HG03378 (cell line): Measurements from ENCODE around the gene PNPLA7.

Source experiments
- ATAC-seq: cut with Tn5 transposase; IDR thresholded peaks from one replicate; pipeline ENCODE4 v1.9.1; 2021; ENCODE audit warnings: mild to moderate bottlenecking, moderate library complexity; ENCODE audit not compliant: unreplicated experiment

PNPLA7 gene

GRCh38 chr9:137497921-137498719, 52.1 kb downstream of the PNPLA7 start:
- ATAC-seq = no peak

DNA sequence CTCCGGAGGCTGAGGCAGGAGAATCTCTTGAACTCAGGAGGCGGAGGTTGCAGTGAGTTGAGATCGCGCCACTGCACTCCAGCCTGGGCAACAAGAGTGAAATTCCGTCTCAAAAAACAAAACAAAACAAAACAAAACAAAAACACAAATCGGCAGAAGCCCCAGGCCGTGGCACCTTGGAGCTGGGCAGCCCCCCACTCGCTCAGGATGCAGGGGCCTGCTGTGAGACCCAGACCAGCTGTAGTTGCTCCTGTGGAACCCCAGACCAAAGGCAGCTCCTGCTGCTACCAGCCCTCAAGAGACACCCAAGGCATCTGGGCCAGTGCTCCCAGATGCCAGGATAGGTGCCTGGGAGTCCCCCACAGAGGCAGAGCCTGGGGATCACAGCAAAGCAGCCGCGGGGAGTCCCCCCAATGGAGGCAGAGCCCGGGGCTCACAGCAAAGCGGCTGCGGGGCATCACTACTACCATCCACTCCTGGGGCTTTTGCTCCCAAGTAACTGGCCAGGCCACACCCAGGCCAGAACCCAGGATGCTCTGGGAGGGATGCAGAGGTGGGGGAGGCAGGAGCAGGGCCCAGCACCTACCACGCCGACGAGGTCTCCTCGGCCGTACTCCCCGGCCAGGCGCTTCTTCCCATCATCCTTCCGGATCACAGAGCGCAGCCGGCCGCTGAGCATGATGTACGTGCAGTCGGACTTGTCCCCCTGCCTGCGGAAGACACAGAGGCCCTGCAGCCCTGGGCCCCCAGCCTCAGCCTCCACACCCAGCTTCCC, 53.4 kb downstream of the PNPLA7 start:
- ATAC-seq = no peak

- no peak for ATAC-seq
Measured at GRCh38 chr9:137494550-137495351, 55.5 kb downstream of the PNPLA7 start.

DNA sequence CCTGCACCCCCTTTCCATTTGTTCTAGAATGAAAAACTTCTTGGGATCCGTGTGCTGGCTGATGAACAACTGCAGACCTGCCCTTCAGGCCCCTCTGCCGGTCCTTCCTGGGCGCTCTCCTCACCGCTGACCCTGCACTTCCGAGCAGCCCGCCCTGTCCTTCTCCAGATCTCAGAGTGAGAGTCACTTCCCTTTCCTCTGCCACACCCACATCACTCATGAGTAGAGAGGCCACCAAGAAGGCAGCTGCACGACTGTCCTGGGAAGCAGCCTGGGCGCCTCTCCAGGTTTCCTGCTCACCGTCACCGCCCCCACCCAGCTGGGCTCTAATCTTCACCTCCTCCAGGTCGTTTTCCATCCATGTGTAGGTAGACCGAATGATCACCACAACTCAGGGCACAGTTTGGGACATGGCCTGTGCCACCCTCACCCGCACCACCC, 56.1 kb downstream of the PNPLA7 start:
- ATAC-seq = no peak

DNA sequence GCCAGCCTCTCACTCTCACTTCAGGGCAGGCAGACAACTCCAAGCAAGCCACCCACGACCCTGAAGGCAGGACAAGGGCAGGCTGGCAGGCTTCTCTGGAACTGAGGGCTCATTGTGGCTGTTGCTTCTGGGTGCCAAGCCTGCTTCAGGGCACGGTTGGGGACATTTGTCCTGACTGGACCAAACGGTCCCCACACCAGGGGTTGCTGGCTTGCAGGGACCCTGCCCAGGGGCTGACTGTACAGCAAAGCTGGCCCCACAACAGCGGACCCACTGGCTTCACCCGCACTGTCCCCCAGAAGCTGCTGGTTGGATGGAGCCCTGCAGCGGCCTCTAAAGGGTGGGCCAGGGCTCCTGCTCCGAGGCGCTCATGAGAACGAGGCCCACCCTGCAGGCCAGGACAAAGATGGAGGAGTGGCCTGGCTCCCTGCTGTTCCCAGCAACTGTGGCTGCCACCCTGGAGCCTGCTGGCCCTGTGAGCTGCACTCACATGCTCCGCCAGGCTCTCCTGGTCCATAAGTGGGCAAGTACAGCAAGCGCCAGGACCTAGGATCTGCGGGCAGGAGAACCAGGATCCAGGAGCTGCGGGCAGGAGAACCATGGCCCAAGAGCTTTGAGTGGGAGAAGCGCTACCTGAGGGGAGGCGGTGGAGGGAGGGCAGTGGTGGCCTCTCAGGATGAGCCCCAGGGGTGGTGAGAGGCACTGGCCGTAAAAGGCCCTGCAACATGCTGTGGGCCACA, 56.7 kb downstream of the PNPLA7 start:
- no peak for ATAC-seq

GRCh38 chr9:137492464-137493363, 57.5 kb downstream of the PNPLA7 start:
- no peak for ATAC-seq

DNA sequence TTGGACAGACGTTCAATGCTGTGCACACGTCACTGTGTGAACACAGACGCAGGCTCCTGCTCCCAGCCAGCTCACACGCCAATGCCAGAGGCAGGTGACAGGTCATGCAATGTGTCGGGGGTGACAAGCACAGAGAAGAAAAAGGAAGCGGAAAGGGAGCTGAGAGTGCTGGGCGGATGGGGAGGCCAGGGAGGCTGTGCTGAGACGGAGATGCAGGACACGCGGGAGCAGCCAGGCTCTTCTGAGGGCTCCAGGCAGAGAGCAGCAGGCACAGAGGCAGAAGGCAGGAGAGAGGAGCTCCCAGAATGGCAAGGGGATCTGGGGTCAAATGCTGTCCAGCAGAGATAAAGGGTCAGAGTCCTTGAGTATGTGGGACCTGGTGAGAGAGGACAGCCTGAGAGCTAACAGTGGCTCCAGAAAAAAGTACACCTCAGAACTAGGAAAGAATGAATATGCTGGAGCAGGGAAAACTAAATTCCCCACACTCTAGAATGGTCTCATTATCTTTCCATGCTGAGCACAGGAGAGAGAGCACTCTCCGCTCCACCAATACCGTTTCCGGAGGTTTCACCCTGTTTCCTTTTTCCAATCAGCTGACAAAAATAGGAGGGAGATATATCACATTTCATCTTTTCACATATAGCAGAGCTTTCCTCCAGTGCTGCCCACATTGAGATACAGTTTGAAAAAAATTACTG, 58.3 kb downstream of the PNPLA7 start:
- no peak for ATAC-seq

DNA sequence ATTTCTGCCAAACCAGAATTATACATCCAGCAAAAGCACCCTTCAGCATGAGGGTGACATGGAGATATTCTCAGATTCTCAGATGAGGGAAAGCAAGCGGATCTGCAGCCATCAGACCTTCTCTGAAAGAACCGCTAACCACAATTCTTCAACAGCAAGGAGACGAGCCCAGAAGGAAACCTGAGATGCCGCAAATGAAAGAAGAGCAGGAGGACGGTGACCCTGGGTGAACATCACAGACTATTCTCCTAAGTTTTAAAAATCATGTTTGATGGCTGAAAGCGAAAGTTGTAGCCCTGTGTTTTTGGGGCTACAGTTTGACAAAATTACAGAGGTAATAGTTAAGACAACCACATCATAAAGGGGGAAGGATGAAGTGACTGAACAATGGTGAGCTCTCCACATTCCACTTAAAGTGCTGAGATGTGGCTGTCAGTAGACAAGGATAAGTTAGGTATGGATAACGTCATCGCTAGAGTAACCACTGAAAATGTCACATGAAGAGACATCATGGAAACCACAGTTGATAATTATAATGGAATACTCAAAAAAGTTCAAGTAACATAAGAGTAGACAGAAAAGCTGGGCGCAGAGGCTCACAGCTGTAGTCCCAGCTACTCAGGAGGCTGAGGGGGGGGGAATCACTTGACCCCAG, 59.5 kb downstream of the PNPLA7 start:
- ATAC-seq = no peak

DNA sequence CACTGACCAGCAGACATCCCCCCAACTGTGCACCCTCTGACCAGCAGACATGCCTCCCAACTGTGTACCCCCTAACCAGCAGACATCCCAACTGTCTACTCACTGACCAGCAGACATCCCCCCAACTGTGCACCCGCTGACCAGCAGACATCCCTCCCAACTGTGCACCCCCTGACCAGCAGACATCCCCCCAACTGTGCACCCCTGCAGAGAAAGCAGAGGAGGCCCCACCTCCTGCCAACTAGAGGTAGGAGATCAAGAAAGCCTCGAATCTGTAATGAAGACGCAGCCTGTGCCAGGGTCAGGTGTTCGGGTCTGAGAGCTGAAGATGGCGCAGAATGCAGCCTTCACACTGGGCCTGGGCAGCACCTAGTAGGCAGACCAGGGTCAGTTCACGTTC, 61.3 kb downstream of the PNPLA7 start:
- no peak for ATAC-seq

- no peak for ATAC-seq
Measured at GRCh38 chr9:137488327-137488653, 61.9 kb downstream of the PNPLA7 start.

DNA sequence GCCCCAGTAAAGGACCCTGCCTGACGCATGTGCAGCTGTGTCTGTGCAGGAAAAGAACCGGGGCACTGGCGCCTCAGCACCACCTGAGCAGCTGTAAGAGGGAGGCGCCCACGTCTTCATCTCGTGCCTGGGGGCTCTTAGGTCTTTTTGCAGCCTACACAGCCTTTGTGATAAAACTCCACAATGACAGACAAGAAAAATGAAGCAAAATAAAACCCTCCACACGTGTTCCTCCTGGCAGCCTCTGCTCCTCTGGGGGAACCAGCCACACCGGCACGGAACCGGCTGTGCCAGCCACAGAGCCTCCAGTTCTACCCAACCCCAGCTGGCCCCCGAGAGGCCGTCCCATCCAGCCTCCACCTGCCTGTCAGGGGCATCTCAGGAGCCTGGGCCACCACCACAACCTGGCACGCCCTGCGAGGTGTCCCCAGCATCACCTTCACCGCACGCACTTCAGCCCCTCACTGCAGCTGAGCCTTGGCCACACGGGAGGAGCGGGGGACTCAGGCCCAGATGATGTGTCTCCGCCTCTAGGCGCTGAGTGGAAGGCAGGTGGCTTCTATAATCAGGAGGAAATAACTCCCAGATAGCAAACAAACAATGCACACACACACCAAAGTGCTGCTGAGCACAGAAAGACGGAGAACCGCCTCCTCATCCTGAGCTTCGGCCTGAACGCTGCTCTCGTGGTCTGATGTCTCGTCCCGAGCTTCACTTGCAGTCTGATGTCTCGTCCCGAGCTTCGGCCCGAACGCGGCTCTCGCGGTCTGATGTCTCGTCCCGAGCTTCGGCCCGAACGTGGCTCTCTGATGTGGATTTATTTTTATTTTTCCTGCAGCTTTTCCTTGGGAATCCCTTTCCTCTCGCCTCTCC, 62.5 kb downstream of the PNPLA7 start:
- ATAC-seq = no peak

- ATAC-seq = no peak
Measured at GRCh38 chr9:137486545-137487453, 63.4 kb downstream of the PNPLA7 start.

- ATAC-seq = no peak
Measured at GRCh38 chr9:137486141-137486490, 64.1 kb downstream of the PNPLA7 start.

DNA sequence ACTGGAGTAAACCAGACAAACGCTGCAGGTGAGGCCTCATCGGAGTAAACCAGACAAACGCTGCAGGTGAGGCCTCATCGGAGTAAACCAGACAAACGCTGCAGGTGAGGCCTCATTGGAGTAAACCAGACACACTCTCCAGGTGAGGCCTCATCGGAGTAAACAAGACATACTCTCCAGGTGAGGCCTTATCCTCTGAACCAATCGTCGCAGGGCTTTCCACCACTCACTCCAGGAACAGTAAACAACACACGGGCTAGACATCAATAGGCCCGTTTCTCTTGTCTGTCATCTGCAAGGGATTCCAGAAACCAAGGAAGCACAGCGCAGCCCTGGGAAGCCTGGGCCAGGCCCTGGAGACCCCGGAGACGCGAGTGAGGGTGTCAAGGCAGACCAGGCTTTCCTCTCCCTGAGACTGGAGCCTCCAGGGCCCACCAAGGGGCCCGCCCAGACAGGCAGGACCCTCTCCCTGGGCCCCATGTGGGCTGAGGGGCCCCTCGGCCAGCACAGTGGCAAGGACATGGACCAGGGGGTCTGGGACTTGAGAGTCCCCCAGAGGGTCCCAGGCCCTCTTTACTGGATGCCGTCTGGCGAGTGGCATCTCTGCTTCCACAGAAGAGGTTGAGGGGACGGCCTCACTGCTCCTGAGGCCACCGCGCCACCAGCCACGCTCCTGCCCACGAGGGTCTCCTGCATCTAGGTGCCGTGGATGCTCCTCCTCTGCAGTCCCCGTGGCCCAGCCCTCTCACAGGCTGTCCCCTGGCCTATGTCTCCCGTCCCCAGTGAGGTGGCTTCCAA, 64.7 kb downstream of the PNPLA7 start:
- ATAC-seq = no peak

GRCh38 chr9:137484551-137485315, 65.5 kb downstream of the PNPLA7 start:
- no peak for ATAC-seq
